Adrenal gland (tissue), 5 donors: Measurements from ENCODE around the gene HDAC10.
"Not testable (repeated sequence)": the region's sequence is repeated elsewhere in the genome, so short reads cannot be mapped to it uniquely, and the experiment has no call there.

ENCODE experiments used
- POLR2A ChIP-seq, 2 donors: fragments of 450-650 bp; IDR thresholded peaks; one replicate each; pipeline ENCODE4 v1.6.1; 2017; ENCODE audit warnings: antibody characterized with exemption in 2 of 2, mild to moderate bottlenecking in 2 of 2, moderate library complexity in 1 of 2
- TF ChIP-seq, protein P1 (sequence below), 6 experiments: fragments of 450-650 bp in 4 of 6; fragments of 200-600 bp in 2 of 6; sonication (generic) in 1 of 6; IDR thresholded peaks; 1 replicate in 5 of 6; 2 replicates in 1 of 6; pipeline versions ENCODE4 v1.5.1 to v1.8.0; 2016 to 2021; ENCODE audit warnings: antibody characterized with exemption in 6 of 6, mild to moderate bottlenecking in 2 of 6, moderate library complexity in 1 of 6
- donor health status: DM: no; HTN: no; CAD: no.

DNA sequence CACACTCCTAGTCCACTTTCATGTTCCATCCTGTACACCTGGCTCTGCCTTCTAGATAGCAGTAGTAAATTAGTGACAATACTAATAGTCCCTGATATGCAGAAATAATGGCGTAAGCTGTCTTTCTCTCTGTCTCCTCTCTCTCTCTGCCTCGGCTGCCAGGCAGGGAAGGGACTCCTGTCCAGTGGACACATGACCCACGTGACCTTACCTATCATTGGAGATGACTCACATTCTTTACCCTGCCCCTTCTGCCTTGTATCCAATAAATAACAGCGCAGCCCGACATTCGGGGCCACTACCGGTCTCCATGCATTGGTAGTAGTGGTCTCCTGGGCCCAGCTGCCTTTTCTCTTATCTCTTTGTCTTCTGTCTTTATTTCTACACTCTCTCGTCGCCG lies 22.7 kb upstream of the HDAC10 start:
- TF ChIP-seq, protein P1, sequence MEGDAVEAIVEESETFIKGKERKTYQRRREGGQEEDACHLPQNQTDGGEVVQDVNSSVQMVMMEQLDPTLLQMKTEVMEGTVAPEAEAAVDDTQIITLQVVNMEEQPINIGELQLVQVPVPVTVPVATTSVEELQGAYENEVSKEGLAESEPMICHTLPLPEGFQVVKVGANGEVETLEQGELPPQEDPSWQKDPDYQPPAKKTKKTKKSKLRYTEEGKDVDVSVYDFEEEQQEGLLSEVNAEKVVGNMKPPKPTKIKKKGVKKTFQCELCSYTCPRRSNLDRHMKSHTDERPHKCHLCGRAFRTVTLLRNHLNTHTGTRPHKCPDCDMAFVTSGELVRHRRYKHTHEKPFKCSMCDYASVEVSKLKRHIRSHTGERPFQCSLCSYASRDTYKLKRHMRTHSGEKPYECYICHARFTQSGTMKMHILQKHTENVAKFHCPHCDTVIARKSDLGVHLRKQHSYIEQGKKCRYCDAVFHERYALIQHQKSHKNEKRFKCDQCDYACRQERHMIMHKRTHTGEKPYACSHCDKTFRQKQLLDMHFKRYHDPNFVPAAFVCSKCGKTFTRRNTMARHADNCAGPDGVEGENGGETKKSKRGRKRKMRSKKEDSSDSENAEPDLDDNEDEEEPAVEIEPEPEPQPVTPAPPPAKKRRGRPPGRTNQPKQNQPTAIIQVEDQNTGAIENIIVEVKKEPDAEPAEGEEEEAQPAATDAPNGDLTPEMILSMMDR (IDR thresholded peaks at IDR 0.05), result not testable (repeated sequence)
- not testable (repeated sequence) for TF ChIP-seq POLR2A (IDR thresholded peaks at IDR 0.05)
